Aortic smooth muscle cell (primary cell): ENCODE results near the gene FIP1L1. TPM values are rescaled to one million over a fixed set of nuclear protein-coding genes. Genes with fewer than 3 reads are reported as not detected.

Experiments
- total RNA-seq: library from RNA; depleted of rRNA; stranded (reverse); fragments of >200 nt; gene quantifications from 2 replicates; pipeline ENCODE4 v1.2.3, GENCODE V29; 2014

FIP1L1 gene, protein sequence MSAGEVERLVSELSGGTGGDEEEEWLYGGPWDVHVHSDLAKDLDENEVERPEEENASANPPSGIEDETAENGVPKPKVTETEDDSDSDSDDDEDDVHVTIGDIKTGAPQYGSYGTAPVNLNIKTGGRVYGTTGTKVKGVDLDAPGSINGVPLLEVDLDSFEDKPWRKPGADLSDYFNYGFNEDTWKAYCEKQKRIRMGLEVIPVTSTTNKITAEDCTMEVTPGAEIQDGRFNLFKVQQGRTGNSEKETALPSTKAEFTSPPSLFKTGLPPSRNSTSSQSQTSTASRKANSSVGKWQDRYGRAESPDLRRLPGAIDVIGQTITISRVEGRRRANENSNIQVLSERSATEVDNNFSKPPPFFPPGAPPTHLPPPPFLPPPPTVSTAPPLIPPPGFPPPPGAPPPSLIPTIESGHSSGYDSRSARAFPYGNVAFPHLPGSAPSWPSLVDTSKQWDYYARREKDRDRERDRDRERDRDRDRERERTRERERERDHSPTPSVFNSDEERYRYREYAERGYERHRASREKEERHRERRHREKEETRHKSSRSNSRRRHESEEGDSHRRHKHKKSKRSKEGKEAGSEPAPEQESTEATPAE
- 116 and 120 TPM in 2 replicates for total RNA-seq

DNA sequence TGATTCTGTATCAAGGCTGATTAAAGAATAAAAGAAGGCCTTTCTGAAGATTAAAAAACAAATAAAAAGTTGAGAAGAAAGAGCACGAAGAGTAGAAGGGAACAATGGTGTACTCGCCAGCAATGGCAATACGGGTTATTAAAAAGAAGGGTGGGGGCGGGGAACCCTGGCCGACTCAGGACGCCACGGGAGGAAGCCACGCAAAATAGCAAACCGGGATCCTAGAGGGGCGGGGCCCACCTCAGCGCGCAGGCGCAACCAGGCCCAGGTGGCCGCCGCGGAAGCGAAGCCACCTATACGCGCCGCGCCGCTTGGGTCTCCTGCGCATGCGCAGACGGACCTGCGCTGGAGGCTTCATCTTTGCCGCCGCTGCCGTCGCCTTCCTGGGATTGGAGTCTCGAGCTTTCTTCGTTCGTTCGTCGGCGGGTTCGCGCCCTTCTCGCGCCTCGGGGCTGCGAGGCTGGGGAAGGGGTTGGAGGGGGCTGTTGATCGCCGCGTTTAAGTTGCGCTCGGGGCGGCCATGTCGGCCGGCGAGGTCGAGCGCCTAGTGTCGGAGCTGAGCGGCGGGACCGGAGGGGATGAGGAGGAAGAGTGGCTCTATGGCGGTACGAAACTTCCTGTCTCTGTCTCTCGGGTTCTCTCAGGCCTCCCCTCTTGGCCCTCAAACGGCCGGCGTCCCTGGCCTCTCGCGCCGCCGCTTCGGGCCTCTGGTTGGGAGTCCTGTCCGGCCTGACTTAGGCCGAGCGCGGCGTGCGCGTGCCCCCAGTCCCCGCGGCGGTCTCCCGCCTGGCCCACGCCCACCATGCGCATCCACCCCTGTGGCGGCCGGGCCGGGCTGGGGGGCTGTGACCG, at the start of gene FIP1L1:
Gene FIP1L1, plus strand, starts transcription at position 323 of the 852 bp plus-strand sequence. Its CDS starts 198 bp downstream, at position 521.

DNA sequence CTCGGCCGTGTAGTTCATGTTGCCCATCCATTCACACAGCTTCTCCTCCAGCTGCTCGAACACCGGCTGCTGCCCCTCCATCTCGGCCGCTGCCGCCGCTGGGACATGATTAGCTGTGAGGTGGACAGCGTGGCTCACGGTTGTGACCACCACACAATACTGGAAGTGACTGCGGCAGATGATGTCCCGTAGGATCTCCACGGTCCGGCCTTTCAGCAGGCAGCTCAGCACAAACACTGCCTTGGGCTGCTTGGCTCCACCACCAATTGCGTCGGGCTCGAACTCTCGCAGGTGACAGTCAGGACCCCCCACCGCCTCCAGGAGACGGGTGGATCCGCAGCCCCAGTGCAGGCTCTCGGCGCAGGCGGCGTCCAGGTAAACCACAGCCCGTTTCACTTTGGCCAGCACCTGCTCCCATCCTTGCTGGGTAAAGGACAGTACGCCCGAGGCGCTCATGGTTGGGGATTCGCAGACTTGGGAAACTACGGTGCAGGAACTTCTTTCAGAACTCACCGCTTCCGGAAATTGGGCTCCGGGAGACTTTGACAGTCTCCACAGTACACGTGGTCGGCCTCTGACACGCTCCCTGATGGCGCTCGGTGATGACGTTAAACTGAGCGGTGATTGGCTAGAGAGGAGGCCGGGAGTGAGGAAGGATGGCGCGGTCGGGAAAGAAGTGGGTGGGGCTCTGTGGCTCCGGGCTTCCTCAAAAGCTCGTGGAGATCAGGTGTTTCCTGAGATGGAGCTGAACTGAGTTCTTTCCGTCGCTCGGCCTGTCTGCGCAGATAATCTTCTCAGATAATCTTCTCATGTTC, 11.7 kb upstream of the FIP1L1 start, which contains the start of gene SCFD2:
Gene SCFD2, minus strand, starts transcription at position 576 of the 815 bp plus-strand sequence.

Other genes starting within 250 kb of the FIP1L1 start
- gene SCFD2, start 11.6 kb upstream of the FIP1L1 start, total RNA-seq, result 106 and 107 TPM in 2 replicates
- gene LNX1, start 213.8 kb downstream of the FIP1L1 start, total RNA-seq, result 16.6 and 34.5 TPM in 2 replicates